NCI-H1417 (cell line): ENCODE measurements around the gene ARHGAP29.
A peak's percentile ranks its signal among the peaks of the same experiment; 100 is the strongest.

ENCODE experiments used
- DNase-seq, 3 experiments: peaks; one replicate each; lab custom pipeline; 2025; lab: John Stamatoyannopoulos, UW

The ARHGAP29 gene

DNA sequence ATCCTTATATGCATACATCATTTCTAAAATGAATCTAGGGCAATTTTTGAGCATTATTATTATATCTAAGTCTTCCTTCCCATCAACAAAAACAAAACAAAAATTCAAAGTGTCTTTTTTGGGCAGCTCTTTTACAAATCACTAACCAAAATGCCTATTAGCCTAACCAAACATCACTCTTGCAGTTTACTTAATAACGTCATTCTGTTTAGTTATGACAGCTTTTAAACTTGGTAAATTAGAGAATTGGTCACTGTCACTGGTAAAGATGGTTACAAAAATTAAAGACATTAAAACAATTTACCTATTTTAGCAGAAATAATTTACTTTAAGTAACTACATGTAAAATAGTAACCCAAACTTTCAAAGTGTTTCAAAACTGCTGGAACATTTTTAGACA is 2.8 kb downstream of the ARHGAP29 start:
- no peak for DNase-seq

DNA sequence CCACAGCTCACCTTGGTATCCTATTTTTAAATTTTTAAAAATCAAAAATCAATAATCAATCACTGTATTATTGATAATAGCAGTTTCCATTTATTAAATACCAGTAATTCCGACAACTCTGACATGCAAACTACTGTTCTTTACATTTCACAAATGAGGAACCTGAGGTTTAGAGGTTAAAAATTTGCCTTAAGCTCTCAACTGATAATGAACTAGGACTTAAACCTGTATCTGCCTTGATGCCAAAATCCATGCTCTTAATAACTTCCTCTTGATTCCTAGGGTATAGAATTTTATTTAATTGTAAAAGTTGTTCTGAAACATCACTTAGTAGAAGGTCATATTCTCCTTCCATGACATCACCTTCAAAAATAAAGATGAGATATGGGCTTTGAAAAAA is 5.6 kb downstream of the ARHGAP29 start:
- no peak for DNase-seq

GRCh38 chr1:94230920-94231319 is 6.5 kb downstream of the ARHGAP29 start:
- no peak for DNase-seq

- peak in 2 of 3 experiments; percentile 23 to 76 for DNase-seq
Observed at GRCh38 chr1:94228640-94229375, 8.6 kb downstream of the ARHGAP29 start.

DNA sequence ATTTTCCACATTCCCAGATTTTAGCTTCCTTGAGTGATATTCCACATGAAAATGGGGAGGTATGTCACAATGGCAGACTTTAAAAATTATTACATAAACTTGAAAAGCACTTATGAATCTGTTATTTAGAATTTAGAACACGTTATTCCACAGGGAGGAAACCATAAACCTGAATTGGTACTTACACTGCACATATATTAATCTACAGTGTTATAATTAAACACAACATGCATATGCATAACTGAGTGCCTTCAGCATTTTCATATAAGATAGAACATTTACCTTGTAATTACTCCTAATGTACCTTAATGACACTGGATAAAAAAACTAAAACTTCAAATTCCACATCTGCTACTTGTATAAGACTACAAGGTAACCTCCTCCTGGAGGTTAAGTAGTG is 9.8 kb downstream of the ARHGAP29 start:
- peak in 1 of 3 experiments; percentile 28 for DNase-seq

GRCh38 chr1:94225845-94226244 is 11.5 kb downstream of the ARHGAP29 start:
- peak in 1 of 3 experiments; percentile 46 for DNase-seq

DNA sequence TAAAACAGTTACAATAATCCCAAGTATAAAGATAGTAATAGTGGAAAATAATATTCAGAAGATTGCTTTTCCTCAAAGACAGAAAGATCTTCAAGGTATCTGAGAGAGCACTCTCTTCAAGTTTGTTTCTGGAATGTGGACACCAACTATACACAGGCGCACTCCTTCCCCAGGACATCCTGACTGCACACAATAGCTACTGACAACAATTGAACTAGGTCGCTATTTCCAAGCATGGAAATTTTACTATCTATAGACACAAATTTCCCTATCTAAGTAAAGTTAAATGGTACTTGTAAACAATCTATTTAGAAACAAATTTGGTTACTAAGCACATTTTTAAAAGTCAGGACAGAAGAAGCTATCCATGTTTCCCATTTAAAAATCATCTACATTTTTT is 19.1 kb downstream of the ARHGAP29 start:
- no peak for DNase-seq

DNA sequence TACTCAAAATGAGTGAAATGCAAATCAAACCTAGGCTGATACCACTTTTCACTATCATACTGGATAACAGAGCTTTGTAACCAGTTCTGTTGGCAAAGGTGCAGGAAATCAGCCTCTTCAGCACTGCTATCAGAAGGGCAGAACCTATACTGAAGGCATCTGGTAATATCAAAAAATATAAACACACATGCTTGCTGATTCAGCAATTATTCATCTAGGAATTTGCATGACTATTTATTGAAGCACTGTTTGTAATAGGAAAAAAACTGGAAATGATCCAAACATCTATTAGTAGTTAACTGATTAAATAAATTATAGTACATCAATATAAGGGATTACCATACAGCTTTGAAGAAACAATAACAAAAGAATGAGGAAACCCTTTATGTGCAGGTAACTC is 21.4 kb downstream of the ARHGAP29 start:
- DNase-seq, result no peak

- DNase-seq, result no peak
Observed at GRCh38 chr1:94209982-94210381, 27.4 kb downstream of the ARHGAP29 start.

GRCh38 chr1:94209425-94209824 is 28.0 kb downstream of the ARHGAP29 start:
- DNase-seq, result no peak

DNA sequence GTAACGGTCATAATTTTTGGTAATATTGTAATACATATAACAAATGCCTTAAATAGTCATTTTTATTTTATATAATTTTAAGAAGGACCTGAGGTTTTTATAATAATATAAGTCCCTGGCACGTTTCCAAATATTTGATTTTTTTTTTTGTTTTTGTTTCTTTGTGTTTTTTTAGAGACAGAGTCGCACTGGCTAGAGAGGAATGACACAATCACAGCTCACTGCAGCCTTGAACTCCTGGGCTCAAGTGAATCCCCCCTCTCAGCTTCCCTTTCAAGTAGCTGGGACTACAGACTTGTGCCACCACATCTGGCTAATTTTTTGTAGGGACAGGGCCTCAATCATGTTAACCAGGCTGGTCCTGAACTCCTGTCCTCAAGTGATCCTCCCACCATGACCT is 29.7 kb downstream of the ARHGAP29 start:
- DNase-seq, result no peak

- no peak for DNase-seq
Observed at GRCh38 chr1:94205639-94206038, 31.7 kb downstream of the ARHGAP29 start.

DNA sequence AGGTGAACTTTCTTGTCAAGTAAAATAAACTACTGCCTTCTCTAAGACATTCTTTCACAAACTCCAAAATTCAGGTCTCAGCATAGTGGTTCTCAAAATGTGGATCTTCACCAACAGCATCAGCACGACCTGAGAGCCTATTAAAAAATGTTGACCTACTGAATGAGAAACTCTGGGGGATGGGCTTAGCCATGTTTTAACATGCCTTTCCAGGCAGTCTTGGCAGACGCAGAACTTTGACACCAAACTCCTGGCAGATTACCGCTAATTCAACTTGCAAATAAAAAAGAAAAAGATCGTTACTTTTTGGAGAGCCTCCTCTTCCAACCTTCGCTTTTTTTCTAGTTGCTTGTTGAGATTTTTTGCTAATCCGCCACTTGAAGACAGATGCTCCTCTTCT is 35.1 kb downstream of the ARHGAP29 start:
- DNase-seq, result no peak

- no peak for DNase-seq
Observed at GRCh38 chr1:94199398-94199797, 38.0 kb downstream of the ARHGAP29 start.

- no peak for DNase-seq
Observed at GRCh38 chr1:94194079-94194865, 43.1 kb downstream of the ARHGAP29 start.

- DNase-seq, result no peak
Observed at GRCh38 chr1:94193128-94193527, 44.3 kb downstream of the ARHGAP29 start.

DNA sequence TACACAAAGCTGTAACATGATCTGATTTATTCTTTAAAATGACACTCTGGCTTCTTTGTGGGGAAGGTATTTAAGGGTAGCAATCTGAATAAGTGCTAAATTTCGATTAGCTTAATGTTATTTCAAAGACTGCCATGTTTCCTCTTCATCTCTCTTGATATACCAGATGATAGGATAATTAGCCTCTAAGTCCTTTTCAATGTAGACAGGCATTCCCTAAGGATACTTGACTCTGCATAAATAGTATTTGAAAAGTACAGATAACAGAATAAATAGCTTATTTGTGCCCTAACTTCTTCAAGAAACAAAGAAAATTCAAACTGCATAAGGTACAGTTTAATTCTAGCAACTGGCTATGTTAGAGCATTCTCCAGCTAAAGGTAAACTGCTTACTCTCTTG is 46.2 kb downstream of the ARHGAP29 start:
- peak in 1 of 3 experiments; percentile 45 for DNase-seq

DNA sequence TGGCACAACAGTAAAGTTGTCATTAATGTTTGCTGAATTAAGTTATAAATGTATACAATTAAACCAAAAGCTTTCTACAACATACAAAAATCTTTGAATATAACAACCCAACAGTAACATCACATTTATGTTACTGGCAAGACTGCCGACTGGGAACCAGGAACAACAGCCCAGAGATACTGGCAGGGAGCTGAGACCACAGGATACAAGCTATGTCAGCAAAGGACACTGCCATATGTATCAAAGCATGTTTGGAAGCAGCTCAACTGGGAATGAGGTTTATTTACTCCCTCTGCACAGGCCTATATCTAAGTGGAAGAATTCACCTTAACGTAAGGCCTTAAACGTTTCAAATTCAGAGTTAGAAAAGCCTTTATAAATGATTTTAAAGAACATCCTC is 50.4 kb downstream of the ARHGAP29 start:
- DNase-seq, result no peak

- DNase-seq, result peak in 1 of 3 experiments; percentile 74
Observed at GRCh38 chr1:94183197-94183815, 54.1 kb downstream of the ARHGAP29 start.

DNA sequence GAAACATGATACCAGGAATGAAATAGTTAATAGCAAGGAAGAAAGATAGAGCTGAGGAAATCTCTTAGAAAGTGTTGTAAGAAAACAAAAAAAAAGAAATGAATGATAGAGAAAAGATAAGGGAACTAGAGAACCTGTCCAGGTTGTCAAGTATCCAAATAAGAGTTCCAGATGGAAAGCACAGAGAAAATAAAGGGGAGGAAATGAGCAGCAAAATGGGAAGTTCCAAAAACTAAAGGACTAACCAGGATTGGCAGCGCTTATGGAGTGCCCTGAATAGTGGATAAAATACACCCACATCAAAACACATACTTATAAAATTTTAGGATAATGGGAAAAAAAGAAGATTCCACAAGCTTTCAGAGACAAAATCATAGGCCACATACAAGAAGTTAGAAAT is 55.2 kb downstream of the ARHGAP29 start:
- DNase-seq, result no peak

- DNase-seq, result no peak
Observed at GRCh38 chr1:94180650-94181049, 56.7 kb downstream of the ARHGAP29 start.

GRCh38 chr1:94178901-94179300 is 58.5 kb downstream of the ARHGAP29 start:
- no peak for DNase-seq

GRCh38 chr1:94169126-94169525 is 68.3 kb downstream of the ARHGAP29 start:
- no peak for DNase-seq
